Measurements from ENCODE around the gene UBE2J1. TPM values are rescaled to one million over a fixed set of nuclear protein-coding genes. Genes with fewer than 3 reads are reported as not detected.

UBE2J1 gene
- total RNA-seq, 1 experiment from 2014 or later, result 23.3 TPM

GRCh38 chr6:89400912-89401399 lies 48.4 kb upstream of the UBE2J1 start:
- H3K4me1 ChIP-seq (ENCODE audit: control insufficient read depth in 1 of 2, insufficient read depth in 2 of 2, low read length in 2 of 2), result no peaks in the 10 kb centered on the region
- no peaks in the 10 kb centered on the region for H3K9me3 ChIP-seq (ENCODE audit: control insufficient read depth in 1 of 2, insufficient read depth in 1 of 2, low read depth in 1 of 2, low read length in 2 of 2)
- no peaks in the 10 kb centered on the region for H3K27me3 ChIP-seq (ENCODE audit: insufficient read depth, low read length)
- intact Hi-C loops (cut with micrococcal nuclease), result no loop called here
- ATAC-seq (no peak), DNase-seq (ENCODE audit: low read depth, low spot score) (no peak)
- no peak overlapping the region for H3K4me2 ChIP-seq (ENCODE audit: low read length)
- no peaks in the 10 kb centered on the region for H3K9me2 ChIP-seq (ENCODE audit: insufficient read depth)
- H3K36me3 ChIP-seq (ENCODE audit: control insufficient read depth in 1 of 2, insufficient read depth in 2 of 2, low read length in 2 of 2), result no peaks in the 10 kb centered on the region
- H3K79me2 ChIP-seq (ENCODE audit: insufficient read depth, low read length), result no peaks in the 10 kb centered on the region
- no TSS peak for BruUV-seq (replicated peaks)
- no peaks in the 10 kb centered on the region for H4K20me1 ChIP-seq (ENCODE audit: insufficient read depth)
- CTCF ChIA-PET, result no interaction called here
- H2AFZ ChIP-seq (ENCODE audit: low read depth, low read length, poor library complexity, severe bottlenecking), result no peak overlapping the region
- RAD21 ChIA-PET (ENCODE audit: low non-redundant PET in 1 of 2, low total read pairs in 2 of 2, uncharacterized antibody in 2 of 2, unreplicated experiment in 2 of 2), result interaction anchor here in 1 of 2 experiments (0.6 kb wide), 1 partner anchor 498 kb away, joined by 4 read pairs; no protein-coding TSS in a partner anchor
- H3K27ac ChIP-seq (ENCODE audit: low read depth, low read length), result no peak overlapping the region
- H3K9ac ChIP-seq (ENCODE audit: low read length), result no peak overlapping the region
- H3K4me3 ChIP-seq (replicated peaks in 1 of 2; ENCODE audit: low read depth in 1 of 2, low read length in 2 of 2), result no peak overlapping the region
- POLR2A ChIA-PET, result no interaction called here
- no peak for TF ChIP-seq SIN3A (IDR thresholded peaks at IDR 0.05; ENCODE audit: low read depth)
- no peak for TF ChIP-seq SP1 (IDR thresholded peaks at IDR 0.05; ENCODE audit: low read depth)
- no peak for TF ChIP-seq EZH2 (IDR thresholded peaks at IDR 0.05)
- no peak for TF ChIP-seq ZFX (IDR thresholded peaks at IDR 0.05)
- TF ChIP-seq CTCF (IDR thresholded peaks at IDR 0.05 in 2 of 3, conservative IDR thresholded peaks at IDR 0.05 in 1 of 3; ENCODE audit: borderline replicate concordance in 1 of 3, insufficient read depth in 1 of 3, low read depth in 2 of 3, low read length in 2 of 3), result no peak
- TF ChIP-seq ZNF274 (IDR thresholded peaks at IDR 0.05; ENCODE audit: low read depth, low read length), result no peak
- TF ChIP-seq POLR2A (IDR thresholded peaks at IDR 0.05; ENCODE audit: borderline replicate concordance, extremely low read depth, insufficient read depth, insufficient read length), result no peak
- no peak for TF ChIP-seq POLR2AphosphoS5 (IDR thresholded peaks at IDR 0.05; ENCODE audit: low read depth, low read length)
- TF ChIP-seq CBX3 (IDR thresholded peaks at IDR 0.05; ENCODE audit: low read depth), result no peak

GRCh38 chr6:89400050-89400449 lies 47.5 kb upstream of the UBE2J1 start:
- DNase-seq (ENCODE audit: low read depth, low spot score), result no peak
- H2AFZ ChIP-seq (ENCODE audit: low read depth, low read length, poor library complexity, severe bottlenecking), result no peak overlapping the region
- no peak overlapping the region for H3K27ac ChIP-seq (ENCODE audit: low read depth, low read length)
- ChIA-PET CTCF (no interaction called here), POLR2A (no interaction called here), RAD21 (ENCODE audit: low non-redundant PET in 1 of 2, low total read pairs in 2 of 2, uncharacterized antibody in 2 of 2, unreplicated experiment in 2 of 2) (no interaction called here)
- TF ChIP-seq SRF (IDR thresholded peaks at IDR 0.05; ENCODE audit: low read depth), result no peak
- no peak for TF ChIP-seq ELF1 (IDR thresholded peaks at IDR 0.05; ENCODE audit: borderline replicate concordance, low read depth)
- H3K9ac ChIP-seq (ENCODE audit: low read length), result no peak overlapping the region
- no peaks in the 10 kb centered on the region for H3K9me2 ChIP-seq (ENCODE audit: insufficient read depth)
- ATAC-seq, result no peak
- H3K27me3 ChIP-seq (ENCODE audit: insufficient read depth, low read length), result no peaks in the 10 kb centered on the region
- no peak overlapping the region for H3K4me3 ChIP-seq (replicated peaks in 1 of 2; ENCODE audit: low read depth in 1 of 2, low read length in 2 of 2)
- no peaks in the 10 kb centered on the region for H3K79me2 ChIP-seq (ENCODE audit: insufficient read depth, low read length)
- H3K4me2 ChIP-seq (ENCODE audit: low read length), result no peak overlapping the region
- no peaks in the 10 kb centered on the region for H3K4me1 ChIP-seq (ENCODE audit: control insufficient read depth in 1 of 2, insufficient read depth in 2 of 2, low read length in 2 of 2)
- H3K9me3 ChIP-seq (ENCODE audit: control insufficient read depth in 1 of 2, insufficient read depth in 1 of 2, low read depth in 1 of 2, low read length in 2 of 2), result no peaks in the 10 kb centered on the region
- no peaks in the 10 kb centered on the region for H3K36me3 ChIP-seq (ENCODE audit: control insufficient read depth in 1 of 2, insufficient read depth in 2 of 2, low read length in 2 of 2)
- no peaks in the 10 kb centered on the region for H4K20me1 ChIP-seq (ENCODE audit: insufficient read depth)
- no TSS peak for BruUV-seq (replicated peaks)
- intact Hi-C loops (cut with micrococcal nuclease), result no loop called here
